Glutamatergic neuron (in vitro differentiated cells): ENCODE results near the gene PRELP. TPM values are rescaled to one million over a fixed set of nuclear protein-coding genes. Genes with fewer than 3 reads are reported as not detected.

ENCODE experiments used
- DNase-seq: peaks from one replicate; pipeline ENCODE4 v3.0.0; 2022
- H3K27ac Mint-ChIP-seq: one replicate; pipeline ENCODE4 v1.8.0; 2020; ENCODE audit warnings: mild to moderate bottlenecking, mixed read lengths, inconsistent platforms; ENCODE audit not compliant: unreplicated experiment
- H3K27me3 Mint-ChIP-seq: one replicate; pipeline ENCODE4 v1.8.0; 2020; ENCODE audit warnings: mild to moderate bottlenecking, moderate library complexity, mixed read lengths, inconsistent platforms; ENCODE audit not compliant: unreplicated experiment
- H3K36me3 Mint-ChIP-seq: one replicate; pipeline ENCODE4 v1.8.0; 2020; ENCODE audit warnings: mild to moderate bottlenecking, mixed read lengths, inconsistent platforms; ENCODE audit not compliant: unreplicated experiment
- H3K4me1 Mint-ChIP-seq: one replicate; pipeline ENCODE4 v1.8.0; 2020; ENCODE audit warnings: mild to moderate bottlenecking, low read depth, mixed read lengths, inconsistent platforms; ENCODE audit not compliant: unreplicated experiment
- H3K4me3 Mint-ChIP-seq: one replicate; pipeline ENCODE4 v1.8.0; 2020; ENCODE audit warnings: mild to moderate bottlenecking, mixed read lengths, inconsistent platforms; ENCODE audit not compliant: unreplicated experiment
- H3K9me3 Mint-ChIP-seq: one replicate; pipeline ENCODE4 v1.8.0; 2020; ENCODE audit warnings: mild to moderate bottlenecking, moderate library complexity, mixed read lengths, inconsistent platforms; ENCODE audit not compliant: unreplicated experiment
- CTCF ChIP-seq: fragments of 200-600 bp; sonication (generic); IDR thresholded peaks from one replicate; pipeline ENCODE4 v1.5.0; 2021; ENCODE audit not compliant: partially characterized antibody, unreplicated experiment
- total RNA-seq: library from RNA; stranded (reverse); fragmentation: NEBNext Ultra II Directional; extraction: Animal tissue kit (Norgen Biotek cat#: 25700); gene quantifications from one replicate; pipeline ENCODE4 v1.2.1, GENCODE V29; 2021; ENCODE audit not compliant: unreplicated experiment

Gene PRELP
- total RNA-seq, 1 donor from 2014 or later = not detected

DNA sequence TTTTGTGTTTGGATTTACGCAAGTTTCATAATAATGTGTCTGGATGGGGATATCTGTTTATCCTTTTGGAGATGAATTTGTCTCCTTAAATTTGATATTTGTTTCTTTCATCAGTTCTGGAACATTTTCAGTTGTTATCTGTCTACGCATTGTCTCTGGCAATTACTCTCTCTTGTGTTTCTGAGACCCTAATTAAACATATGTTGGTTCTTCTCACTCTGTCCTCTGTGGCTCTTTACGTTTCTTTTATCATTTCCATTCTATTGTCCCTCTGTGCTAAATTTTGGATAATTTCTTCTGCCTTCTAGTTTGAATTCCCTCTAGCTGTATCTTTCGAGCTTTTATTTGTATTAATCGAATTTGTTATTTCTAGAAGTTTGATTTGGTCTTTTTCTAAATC, 17.5 kb upstream of the PRELP start:
- Mint-ChIP-seq H3K27ac (no peak overlapping the region), H3K4me3 (no peak overlapping the region), H3K27me3 (peaks cover 2% of the 10 kb centered on the region), H3K4me1 (peaks cover under 1% of the 10 kb centered on the region), H3K9me3 (no peaks in the 10 kb centered on the region), H3K36me3 (no peaks in the 10 kb centered on the region)
- TF ChIP-seq CTCF = no peak
- no peak for DNase-seq

GRCh38 chr1:203459671-203460201, 15.9 kb upstream of the PRELP start:
- Mint-ChIP-seq H3K27me3 (peaks cover 6% of the 10 kb centered on the region), H3K9me3 (no peaks in the 10 kb centered on the region), H3K36me3 (no peaks in the 10 kb centered on the region)

DNA sequence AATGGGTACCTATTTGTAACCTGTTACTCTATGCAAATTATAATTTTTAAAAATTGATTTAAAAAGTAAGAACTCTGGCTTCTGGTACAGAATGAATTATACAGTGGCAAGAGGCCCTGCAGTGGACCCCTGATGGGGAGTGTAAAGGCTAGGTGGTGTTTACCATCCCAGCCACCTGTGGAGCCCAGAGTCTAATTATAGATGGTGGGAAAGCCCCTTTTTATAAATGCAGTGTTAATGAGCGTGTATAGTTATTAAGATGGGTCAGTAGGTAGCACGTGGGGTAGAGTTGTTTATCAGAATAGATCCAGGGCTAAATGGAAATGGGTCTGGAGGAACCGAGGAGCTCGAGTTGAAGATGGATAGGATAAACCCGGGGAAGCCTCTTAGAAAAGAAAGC, 13.9 kb upstream of the PRELP start:
- no peak overlapping the region for H3K4me3 Mint-ChIP-seq
- peaks cover 7% of the 10 kb centered on the region for H3K4me1 Mint-ChIP-seq
- H3K27me3 Mint-ChIP-seq = peaks cover 6% of the 10 kb centered on the region
- no peak for TF ChIP-seq CTCF
- no peak overlapping the region for H3K27ac Mint-ChIP-seq
- no peak for DNase-seq
- H3K9me3 Mint-ChIP-seq = peaks cover 2% of the 10 kb centered on the region
- H3K36me3 Mint-ChIP-seq = no peaks in the 10 kb centered on the region

More at GRCh38 chr1:203459671-203460201, 15.9 kb upstream of the PRELP start:
- Mint-ChIP-seq H3K27ac (no peak overlapping the region), H3K4me1 (peaks cover 5% of the 10 kb centered on the region), H3K4me3 (no peak overlapping the region)
- no peak for DNase-seq
- no peak for TF ChIP-seq CTCF

- peaks cover 2% of the 10 kb centered on the region for H3K9me3 Mint-ChIP-seq
- DNase-seq = no peak
- TF ChIP-seq CTCF = no peak
- no peak overlapping the region for H3K4me3 Mint-ChIP-seq
- no peaks in the 10 kb centered on the region for H3K36me3 Mint-ChIP-seq
- H3K27ac Mint-ChIP-seq = no peak overlapping the region
- peaks cover 7% of the 10 kb centered on the region for H3K4me1 Mint-ChIP-seq
- peaks cover 8% of the 10 kb centered on the region for H3K27me3 Mint-ChIP-seq
Observed at GRCh38 chr1:203462143-203462542, 13.5 kb upstream of the PRELP start.

- Mint-ChIP-seq H3K4me1 (peaks cover 7% of the 10 kb centered on the region), H3K36me3 (no peaks in the 10 kb centered on the region), H3K27ac (no peak overlapping the region), H3K4me3 (no peak overlapping the region), H3K9me3 (peaks cover 2% of the 10 kb centered on the region), H3K27me3 (peaks cover 8% of the 10 kb centered on the region)
- no peak for DNase-seq
- TF ChIP-seq CTCF = no peak
Observed at GRCh38 chr1:203462878-203463277, 12.7 kb upstream of the PRELP start.
